GM21737 (cell line): ENCODE measurements around the gene NEXN.
"Not testable (repeated sequence)": the region's sequence is repeated elsewhere in the genome, so short reads cannot be mapped to it uniquely, and the experiment has no call there.

Experiments used
- ATAC-seq: cut with Tn5 transposase; IDR thresholded peaks from one replicate; pipeline ENCODE4 v1.9.1; 2021; ENCODE audit warnings: mild to moderate bottlenecking, moderate library complexity; ENCODE audit not compliant: unreplicated experiment

Gene NEXN

DNA sequence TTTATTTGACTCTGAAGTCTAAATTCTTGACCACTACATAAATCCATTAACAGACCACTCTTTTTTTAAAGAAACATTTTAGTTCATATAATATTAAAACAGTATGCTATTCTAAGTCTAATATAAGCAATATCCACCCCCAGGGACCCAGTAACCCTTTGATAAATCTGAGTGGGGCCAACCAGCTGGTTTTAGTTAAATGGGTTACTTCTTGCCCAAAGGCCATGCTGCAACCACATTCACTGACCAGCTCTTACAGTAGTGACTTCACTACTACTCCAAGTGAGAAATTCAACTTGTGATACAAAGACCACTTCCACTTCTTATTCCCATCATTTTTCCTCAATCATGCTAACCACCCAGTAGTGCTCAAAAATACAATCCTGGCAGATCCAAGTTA, 70.0 kb downstream of the NEXN start:
- no peak for ATAC-seq

DNA sequence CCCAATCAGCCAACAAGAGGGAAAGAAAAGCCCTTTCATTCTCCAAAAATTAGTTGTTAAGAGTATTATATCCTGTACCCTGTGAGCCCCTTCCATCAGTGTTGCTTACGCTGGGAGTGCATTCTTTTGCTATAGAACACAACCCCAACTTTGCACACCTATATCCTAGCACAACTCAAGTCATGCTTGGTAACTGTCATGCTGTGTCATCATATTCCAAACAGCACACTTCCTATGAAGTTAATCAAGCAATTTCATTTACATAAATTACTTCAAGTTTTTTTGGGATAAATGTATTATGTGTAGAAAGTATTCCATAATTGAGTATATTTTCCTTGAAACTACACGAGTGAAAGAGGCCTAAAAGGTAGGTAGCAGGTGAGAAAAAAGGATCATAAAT, 70.4 kb downstream of the NEXN start:
- no peak for ATAC-seq

DNA sequence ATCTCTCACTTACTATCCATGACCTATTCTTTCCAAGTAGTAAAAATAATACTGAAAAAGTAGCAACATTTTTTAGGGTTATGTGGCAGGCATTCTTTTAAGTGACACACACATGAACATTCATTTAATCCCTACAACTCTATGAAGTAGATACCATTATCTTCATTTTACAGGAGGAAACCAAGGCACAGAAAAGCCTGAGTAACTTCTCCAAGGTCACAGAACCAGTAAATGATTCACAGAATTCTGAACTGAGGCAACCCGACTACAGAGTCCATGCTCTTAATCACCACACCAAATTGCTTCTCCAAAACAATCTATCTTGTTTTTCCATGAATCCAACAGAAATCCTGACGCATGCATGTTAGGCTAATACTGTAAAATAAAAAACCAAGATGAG, 73.0 kb downstream of the NEXN start:
- ATAC-seq: no peak

DNA sequence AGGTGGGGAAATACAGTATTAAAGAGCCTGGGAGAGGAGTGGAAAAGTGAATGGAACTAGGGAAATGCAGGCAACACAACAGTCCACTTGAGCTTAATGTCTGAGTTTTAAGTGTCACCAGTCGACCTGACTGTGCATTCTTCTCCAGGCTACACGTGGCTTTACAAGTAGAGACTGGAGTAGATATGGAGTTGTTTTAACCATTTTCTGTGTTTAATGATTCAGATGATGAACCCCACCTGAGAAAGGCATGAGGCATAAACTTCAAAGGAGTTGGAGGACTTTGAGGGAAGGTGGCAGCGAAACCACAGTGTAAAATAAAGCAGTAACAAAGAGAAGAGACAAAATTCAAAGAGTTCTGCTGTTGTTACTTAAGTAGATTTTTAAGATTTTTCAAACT, 77.9 kb downstream of the NEXN start:
- no peak for ATAC-seq

GRCh38 chr1:77970192-77970591, 81.8 kb downstream of the NEXN start:
- ATAC-seq: no peak

DNA sequence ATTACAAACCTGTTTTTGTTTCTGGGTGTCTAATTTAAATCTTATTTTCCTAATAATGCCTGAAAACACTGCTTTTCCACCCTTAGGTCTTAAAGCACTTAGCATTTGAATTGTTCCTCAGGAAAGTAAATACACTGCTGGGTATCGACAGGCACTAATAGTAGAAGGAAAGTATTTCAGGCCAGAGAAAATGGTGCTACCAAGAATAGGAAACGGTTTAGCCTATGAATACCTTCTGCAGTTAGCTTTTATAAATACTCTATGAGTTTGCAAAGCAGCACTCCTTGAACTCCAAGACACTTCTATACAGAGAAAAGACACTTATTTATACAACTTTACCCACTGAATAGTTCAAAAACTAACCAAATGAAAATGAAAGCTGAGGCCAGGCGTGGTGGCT, 83.7 kb downstream of the NEXN start:
- no peak for ATAC-seq

GRCh38 chr1:77975386-77975785, 87.0 kb downstream of the NEXN start:
- ATAC-seq: no peak

GRCh38 chr1:77975907-77976306, 87.5 kb downstream of the NEXN start:
- no peak for ATAC-seq

GRCh38 chr1:77976433-77977076, 88.1 kb downstream of the NEXN start:
- no peak for ATAC-seq

DNA sequence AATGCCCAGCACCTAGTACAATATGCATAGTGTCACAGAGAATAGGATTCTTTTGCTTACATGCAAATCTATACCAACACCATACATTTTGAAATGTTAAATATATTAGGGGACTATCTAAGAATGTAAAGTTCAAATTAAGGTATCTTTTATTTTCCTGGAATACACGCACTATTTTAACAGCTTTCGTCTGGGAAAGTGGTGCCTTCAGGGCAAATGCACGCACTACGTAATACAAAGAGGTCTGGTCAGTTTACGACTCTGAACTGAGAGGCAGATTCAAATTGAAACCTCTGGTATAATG, 89.5 kb downstream of the NEXN start:
- no peak for ATAC-seq

GRCh38 chr1:77978293-77978968, 90.0 kb downstream of the NEXN start:
- ATAC-seq: peak; percentile 63

DNA sequence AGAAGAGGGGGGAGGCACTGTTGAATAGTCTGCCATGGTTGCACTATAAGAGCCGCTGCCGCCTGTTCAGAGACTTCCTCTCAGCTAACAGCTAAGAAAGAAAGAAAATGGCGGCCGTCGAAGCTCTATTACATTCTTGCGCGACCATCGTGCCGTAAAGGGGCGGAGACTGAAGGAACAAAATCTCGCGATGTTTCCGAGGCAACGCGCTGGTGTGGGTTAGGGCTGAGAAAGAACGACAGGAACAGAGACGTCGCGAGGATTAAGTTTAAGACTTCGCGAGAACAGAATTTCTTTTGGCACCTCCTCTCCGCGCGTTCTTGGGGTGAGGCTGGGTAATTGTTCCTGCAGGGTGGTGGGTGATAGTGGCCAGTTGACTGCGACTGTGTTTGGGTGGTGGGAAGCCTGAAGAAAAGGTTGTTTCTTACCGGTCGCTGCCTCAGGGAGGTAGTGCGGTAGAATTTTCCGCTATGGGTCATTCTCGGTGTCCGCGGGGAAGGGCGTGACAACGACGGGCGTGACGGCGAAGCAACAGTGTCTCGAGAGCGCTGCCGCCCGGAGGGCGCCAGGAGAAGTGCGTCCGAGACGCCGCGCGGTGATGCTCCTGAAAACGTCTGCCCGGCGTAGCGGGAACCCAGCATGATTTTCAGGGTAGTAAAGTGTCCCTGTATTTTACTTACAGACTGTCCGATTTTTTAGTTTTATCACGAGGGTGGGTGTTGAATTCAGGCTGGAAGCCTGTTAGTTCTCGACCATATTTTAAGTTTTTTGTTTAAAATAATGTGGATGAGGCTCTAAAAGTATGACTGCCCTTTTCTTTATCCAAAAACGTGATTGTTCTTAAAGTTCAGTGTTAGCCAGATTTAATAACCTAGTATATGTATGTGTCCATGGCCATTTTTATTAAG, 90.8 kb downstream of the NEXN start, which contains the start of gene FUBP1:
Gene FUBP1, minus strand, starts transcription at position 104 of the 908 bp plus-strand sequence. Its CDS starts 68 bp downstream, at position 36.
- ATAC-seq: peak; percentile 74

GRCh38 chr1:77983352-77983996, 95.0 kb downstream of the NEXN start:
- not testable (repeated sequence) for ATAC-seq

DNA sequence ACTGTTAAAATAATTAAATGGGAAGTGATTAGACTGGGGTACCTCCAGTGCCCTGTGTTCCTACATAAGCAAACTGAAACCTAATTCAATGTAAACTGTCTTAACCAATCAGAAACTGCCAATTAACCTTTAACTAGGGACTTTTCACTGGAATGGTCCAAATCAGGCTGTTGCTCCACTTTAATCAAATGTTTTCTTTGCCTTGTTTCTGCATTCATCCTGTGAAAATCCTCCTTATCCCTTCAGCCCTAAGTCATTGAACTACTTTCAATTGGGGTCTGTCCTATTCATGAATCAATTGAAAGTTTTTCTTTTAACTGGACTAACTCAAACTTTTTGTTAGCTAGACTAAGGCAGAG, 95.6 kb downstream of the NEXN start:
- no peak for ATAC-seq

- ATAC-seq: no peak
Observed at GRCh38 chr1:77984629-77985028, 96.2 kb downstream of the NEXN start.

- no peak for ATAC-seq
Observed at GRCh38 chr1:77986810-77987209, 98.4 kb downstream of the NEXN start.

GRCh38 chr1:77987919-77988318, 99.5 kb downstream of the NEXN start:
- ATAC-seq: no peak

DNA sequence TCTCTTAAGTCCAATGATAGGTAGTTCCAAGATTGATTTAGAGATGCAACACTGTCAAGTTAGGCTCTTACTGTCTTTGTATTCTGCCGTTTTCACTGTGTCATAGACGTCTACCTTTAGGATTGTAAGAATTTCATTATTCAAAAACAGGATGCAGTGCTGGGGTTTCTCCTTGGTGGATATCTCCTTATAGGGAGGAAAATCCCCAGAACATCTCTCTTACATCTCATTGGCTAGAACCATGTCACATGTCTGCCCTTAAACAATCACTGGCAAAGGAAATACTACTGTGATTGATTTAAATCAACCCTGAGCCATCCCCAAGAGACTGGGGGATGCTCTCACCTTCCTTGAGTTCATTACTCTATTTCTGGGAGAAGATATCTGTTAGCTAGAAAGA, 101.3 kb downstream of the NEXN start:
- no peak for ATAC-seq

GRCh38 chr1:77990629-77991204, 102.3 kb downstream of the NEXN start:
- no peak for ATAC-seq

DNA sequence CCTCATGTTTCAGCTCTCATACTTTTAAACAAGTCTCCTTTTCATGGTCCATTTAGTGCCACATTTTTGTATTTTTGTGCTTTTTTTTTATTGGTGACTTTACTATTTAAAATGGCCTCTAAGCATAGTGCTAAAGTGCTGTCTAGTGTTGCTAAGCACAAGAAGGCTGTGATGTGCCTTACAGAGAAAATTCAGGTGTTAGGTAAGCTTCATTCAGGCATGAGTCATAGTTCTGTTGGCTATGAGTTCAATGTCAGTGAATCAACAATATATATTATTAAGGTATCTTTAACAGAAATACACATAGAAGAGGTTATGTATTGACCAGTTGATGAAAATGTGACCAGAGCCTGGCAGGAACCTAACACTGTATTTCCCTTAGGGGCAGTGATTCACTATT, 103.2 kb downstream of the NEXN start:
- ATAC-seq: no peak
